Measurements from ENCODE around the gene CHN2.

DNA sequence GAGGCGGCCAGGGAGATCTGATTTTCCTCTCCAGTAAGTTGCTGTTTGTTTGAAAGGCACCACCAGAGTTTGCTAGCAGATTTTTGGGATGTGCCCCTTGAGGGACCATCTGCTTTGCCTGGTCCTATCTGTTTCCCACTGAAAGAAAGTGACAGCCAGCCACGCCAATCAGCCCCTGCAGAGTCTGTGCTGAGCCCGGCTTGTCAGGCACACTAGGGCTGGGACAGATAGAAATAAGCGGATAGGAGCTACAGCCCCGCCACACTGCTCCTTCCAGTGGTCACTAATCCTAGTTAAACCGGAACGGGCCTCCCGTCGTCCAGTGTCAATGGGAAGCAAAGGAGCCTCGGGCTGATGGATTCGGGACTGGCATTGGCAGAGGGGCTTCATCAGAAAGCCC is 207.2 kb downstream of the CHN2 start:
- TF ChIP-seq CTCF (IDR thresholded peaks at IDR 0.05) (no peak), POLR2A (IDR thresholded peaks at IDR 0.05) (no peak)

Data from prostate gland (tissue), 2 donors.